SK-N-SH (cell line): Measurements from ENCODE around the gene SNIP1. TPM values are rescaled to one million over a fixed set of nuclear protein-coding genes. Genes with fewer than 3 reads are reported as not detected.
"Not testable (repeated sequence)": the region's sequence is repeated elsewhere in the genome, so short reads cannot be mapped to it uniquely, and the experiment has no call there.

ENCODE experiments used
- CTCF ChIA-PET: fragments of 300-600, 350-600 bp; formaldehyde crosslinking; extraction: SDS; loops from one replicate; lab custom pipeline; 2021; lab: Yijun Ruan, JAX
- POLR2A ChIA-PET: fragments of 350-600 bp; sonication (Branson Sonifier 250); formaldehyde crosslinking; extraction: SDS; loops from one replicate; lab custom pipeline; 2020; ENCODE audit warnings: antibody characterized with exemption, inconsistent platforms; lab: Yijun Ruan, JAX
- DNase-seq: peaks from one replicate; pipeline ENCODE4 v3.0.0; 2012
- H2AFZ ChIP-seq: fragments of 200-600 bp; sonication (generic); 2 replicates; pipeline ENCODE4 v1.8.1; 2016; ENCODE audit warnings: antibody characterized with exemption, mild to moderate bottlenecking, low read depth
- H3F3A ChIP-seq: fragments of 200-600 bp; sonication (generic); replicated peaks from 2 replicates; pipeline ENCODE3; 2016; ENCODE audit warnings: antibody characterized with exemption, mild to moderate bottlenecking; ENCODE audit not compliant: insufficient read depth
- H3K27ac ChIP-seq, 2 experiments: fragments of 200-500 bp in 1 of 2; fragments of 200-600 bp in 1 of 2; sonication (Bioruptor generic) in 1 of 2; sonication (generic), shearing (Covaris generic) in 1 of 2; 2 replicates each; pipeline versions ENCODE4 v1.5.1 to v1.6.1; 2014 to 2016; ENCODE audit warnings: low read depth in 2 of 2, inconsistent platforms in 1 of 2, low read length in 1 of 2, mild to moderate bottlenecking in 1 of 2, mixed read lengths in 1 of 2
- H3K27me3 ChIP-seq: fragments of 200-600 bp; sonication (generic), shearing (Covaris generic); 2 replicates; pipeline ENCODE4 v1.6.1; 2016; ENCODE audit warnings: mixed run types; ENCODE audit not compliant: insufficient read depth
- H3K36me3 ChIP-seq, 2 experiments: fragments of 200-500 bp in 1 of 2; fragments of 200-600 bp in 1 of 2; sonication (Bioruptor generic) in 1 of 2; sonication (generic) in 1 of 2; replicated peaks in 1 of 2; 2 replicates each; pipeline versions ENCODE3 to v1.5.1; 2014 to 2016; ENCODE audit warnings: low read length in 1 of 2, mild to moderate bottlenecking in 1 of 2; ENCODE audit not compliant: insufficient read depth in 2 of 2, control insufficient read depth in 1 of 2
- H3K4me1 ChIP-seq, 2 experiments: fragments of 200-500 bp in 1 of 2; fragments of 200-600 bp in 1 of 2; sonication (Bioruptor generic) in 1 of 2; sonication (generic), shearing (Covaris generic) in 1 of 2; 2 replicates each; pipeline versions ENCODE4 v1.5.1 to v1.6.1; 2014 to 2016; ENCODE audit warnings: low read depth in 1 of 2, low read length in 1 of 2, mixed run types in 1 of 2; ENCODE audit not compliant: insufficient read depth in 2 of 2, control insufficient read depth in 1 of 2
- H3K4me2 ChIP-seq: fragments of 200-600 bp; sonication (generic), shearing (Covaris generic); 2 replicates; pipeline ENCODE4 v1.6.1; 2017; ENCODE audit warnings: mixed run types
- H3K4me3 ChIP-seq, 2 experiments: fragments of 200-500 bp in 1 of 2; fragments of 200-600 bp in 1 of 2; sonication (Bioruptor generic) in 1 of 2; sonication (generic), shearing (Covaris generic) in 1 of 2; 2 replicates each; pipeline versions ENCODE4 v1.5.1 to v1.8.1; 2014 to 2016; ENCODE audit warnings: low read depth in 2 of 2, inconsistent platforms in 1 of 2, low read length in 1 of 2, mild to moderate bottlenecking in 1 of 2, mixed read lengths in 1 of 2, moderate library complexity in 1 of 2
- H3K79me2 ChIP-seq: fragments of 200-600 bp; sonication (generic); 2 replicates; pipeline ENCODE4 v1.8.1; 2017; ENCODE audit warnings: mild to moderate bottlenecking; ENCODE audit not compliant: insufficient read depth
- H3K9ac ChIP-seq: fragments of 200-600 bp; sonication (generic); 2 replicates; pipeline ENCODE4 v1.6.1; 2017; ENCODE audit warnings: mixed run types
- H3K9me2 ChIP-seq: fragments of 200-600 bp; sonication (generic); 2 replicates; pipeline ENCODE4 v1.6.1; 2017; ENCODE audit warnings: mixed run types
- H3K9me3 ChIP-seq: fragments of 200-600 bp; sonication (generic); 2 replicates; pipeline ENCODE4 v1.6.1; 2017; ENCODE audit warnings: mixed run types, mild to moderate bottlenecking, moderate library complexity
- H4K20me1 ChIP-seq: fragments of 200-600 bp; sonication (generic); 2 replicates; pipeline ENCODE4 v1.6.1; 2017; ENCODE audit warnings: mild to moderate bottlenecking, mixed run types; ENCODE audit not compliant: insufficient read depth
- EZH2phosphoT487 ChIP-seq: fragments of 200-600 bp; sonication (generic); IDR thresholded peaks from 2 replicates; pipeline ENCODE4 v1.6.1; 2017; ENCODE audit warnings: low read depth, mixed run types, mild to moderate bottlenecking, antibody characterized with exemption, moderate library complexity, borderline replicate concordance
- FOXJ3 ChIP-seq: sonication (generic); formaldehyde crosslinking; IDR thresholded peaks from 2 replicates; pipeline ENCODE4 v1.5.1; 2020; ENCODE audit warnings: mild to moderate bottlenecking, missing genetic modification reagents
- FOXM1 ChIP-seq: IDR thresholded peaks from 2 replicates; pipeline ENCODE4 v1.4.0; 2012; ENCODE audit warnings: low read depth, mild to moderate bottlenecking
- GATA2 ChIP-seq: sonication (generic); formaldehyde crosslinking; IDR thresholded peaks from 2 replicates; pipeline ENCODE4 v1.5.0; 2020; ENCODE audit warnings: mild to moderate bottlenecking, missing genetic modification reagents
- JUND ChIP-seq: IDR thresholded peaks from 2 replicates; pipeline ENCODE4 v1.4.0; 2012
- MXI1 ChIP-seq: IDR thresholded peaks from 2 replicates; pipeline ENCODE4 v1.6.1; 2012; ENCODE audit warnings: mild to moderate bottlenecking, low read depth, low read length, improper control_type of control experiment
- RCOR1 ChIP-seq: fragments of 150-350 bp; IDR thresholded peaks from 2 replicates; pipeline ENCODE4 v1.6.1; 2017; ENCODE audit warnings: antibody characterized with exemption, low read length
- REST ChIP-seq: IDR thresholded peaks from 2 replicates; pipeline ENCODE4 v1.6.1; 2012; ENCODE audit warnings: mild to moderate bottlenecking, low read depth, low read length, moderate library complexity
- SIN3A ChIP-seq: IDR thresholded peaks from 2 replicates; pipeline ENCODE4 v1.6.1; 2012; ENCODE audit warnings: low read depth, mild to moderate bottlenecking, low read length, moderate library complexity, borderline replicate concordance
- TAF1 ChIP-seq: IDR thresholded peaks from 2 replicates; pipeline ENCODE4 v1.6.1; 2012; ENCODE audit warnings: low read depth, mild to moderate bottlenecking, low read length, moderate library complexity, borderline replicate concordance
- TEAD4 ChIP-seq: IDR thresholded peaks from 2 replicates; pipeline ENCODE4 v1.4.0; 2012; ENCODE audit warnings: mild to moderate bottlenecking, borderline replicate concordance; ENCODE audit not compliant: insufficient read depth
- WGBS: methylation state at CpG from one replicate; pipeline ENCODE4 v1.1.6; 2017; ENCODE audit warnings: low lambda C conversion rate; 5-methylcytosine and 5-hydroxymethylcytosine counted together
- polyA plus RNA-seq, 3 experiments: library from polyadenylated mRNA; depleted of rRNA; stranded (reverse); fragments of >200 nt; gene quantifications; 2 replicates each; pipeline ENCODE4 v1.2.3, GENCODE V29; 2012
- TF ChIP-seq, protein P1 (sequence below): fragments of 150-350 bp; IDR thresholded peaks from 2 replicates; pipeline ENCODE4 v1.6.1; 2016; ENCODE audit warnings: mild to moderate bottlenecking, low read depth, low read length

SNIP1 gene
- polyA plus RNA-seq, 1 of the 3 experiments (the other 2 are of a cell fraction) = 10.2 TPM

DNA sequence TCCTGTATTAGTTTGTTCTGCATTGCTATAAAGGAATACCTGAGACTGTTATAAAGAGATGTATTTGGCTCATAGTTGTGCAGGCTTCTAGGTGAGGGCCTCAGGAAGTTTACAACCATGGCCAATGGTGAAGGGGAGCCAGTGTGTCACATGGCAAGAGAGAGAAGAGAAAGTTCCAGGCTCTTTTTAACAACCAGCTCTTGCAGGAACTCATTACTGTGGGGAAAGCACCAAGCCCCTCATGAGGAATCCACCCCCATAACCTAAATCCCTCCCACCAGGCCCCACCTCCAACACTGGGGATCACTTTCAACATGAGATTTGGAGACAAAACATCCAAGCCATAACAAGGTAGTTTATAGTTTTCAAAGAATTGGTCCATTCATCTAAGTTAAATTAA lies 34.5 kb downstream of the SNIP1 start:
- no peaks in the 10 kb centered on the region for H3K9me2 ChIP-seq
- H3K36me3 ChIP-seq = no peaks in the 10 kb centered on the region
- H3K9me3 ChIP-seq = no peaks in the 10 kb centered on the region
- DNase-seq = no peak
- no peaks in the 10 kb centered on the region for H3K79me2 ChIP-seq
- H3K27ac ChIP-seq = no peak overlapping the region
- TF ChIP-seq FOXM1 (no peak), GATA2 (CRISPR knock-in tag) (no peak), TAF1 (no peak), SIN3A (no peak), JUND (no peak), TEAD4 (no peak), REST (no peak), MXI1 (no peak), FOXJ3 (CRISPR knock-in tag) (no peak), RCOR1 (no peak), EZH2phosphoT487 (no peak)
- TF ChIP-seq, protein P1, sequence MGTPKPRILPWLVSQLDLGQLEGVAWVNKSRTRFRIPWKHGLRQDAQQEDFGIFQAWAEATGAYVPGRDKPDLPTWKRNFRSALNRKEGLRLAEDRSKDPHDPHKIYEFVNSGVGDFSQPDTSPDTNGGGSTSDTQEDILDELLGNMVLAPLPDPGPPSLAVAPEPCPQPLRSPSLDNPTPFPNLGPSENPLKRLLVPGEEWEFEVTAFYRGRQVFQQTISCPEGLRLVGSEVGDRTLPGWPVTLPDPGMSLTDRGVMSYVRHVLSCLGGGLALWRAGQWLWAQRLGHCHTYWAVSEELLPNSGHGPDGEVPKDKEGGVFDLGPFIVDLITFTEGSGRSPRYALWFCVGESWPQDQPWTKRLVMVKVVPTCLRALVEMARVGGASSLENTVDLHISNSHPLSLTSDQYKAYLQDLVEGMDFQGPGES = no peak
- H3K4me3 ChIP-seq = no peak overlapping the region
- peaks cover 0 to 8% of the 10 kb centered on the region in 2 experiments; a peak in 1 of 4 replicates for H3K4me1 ChIP-seq
- no peaks in the 10 kb centered on the region for H4K20me1 ChIP-seq
- ChIA-PET CTCF (no interaction called here), POLR2A (no interaction called here)
- H3F3A ChIP-seq = no peaks in the 10 kb centered on the region
- no peaks in the 10 kb centered on the region for H3K27me3 ChIP-seq
- H3K9ac ChIP-seq = no peak overlapping the region
- no peak overlapping the region for H3K4me2 ChIP-seq
- H2AFZ ChIP-seq = no peak overlapping the region

- H3K27me3 ChIP-seq, H3K4me3 ChIP-seq, CTCF ChIA-PET, H3K9me3 ChIP-seq, H3K4me1 ChIP-seq, H3K79me2 ChIP-seq, POLR2A ChIA-PET, H3K27ac ChIP-seq, H4K20me1 ChIP-seq, H3F3A ChIP-seq, H3K36me3 ChIP-seq, H3K9me2 ChIP-seq, H3K4me2 ChIP-seq, H3K9ac ChIP-seq, H2AFZ ChIP-seq, DNase-seq: not testable (repeated sequence)
- 92% methylated on average over 15 of the region's 15 CpGs for WGBS
Observed at GRCh38 chr1:37518929-37519328, 35.2 kb downstream of the SNIP1 start.

DNA sequence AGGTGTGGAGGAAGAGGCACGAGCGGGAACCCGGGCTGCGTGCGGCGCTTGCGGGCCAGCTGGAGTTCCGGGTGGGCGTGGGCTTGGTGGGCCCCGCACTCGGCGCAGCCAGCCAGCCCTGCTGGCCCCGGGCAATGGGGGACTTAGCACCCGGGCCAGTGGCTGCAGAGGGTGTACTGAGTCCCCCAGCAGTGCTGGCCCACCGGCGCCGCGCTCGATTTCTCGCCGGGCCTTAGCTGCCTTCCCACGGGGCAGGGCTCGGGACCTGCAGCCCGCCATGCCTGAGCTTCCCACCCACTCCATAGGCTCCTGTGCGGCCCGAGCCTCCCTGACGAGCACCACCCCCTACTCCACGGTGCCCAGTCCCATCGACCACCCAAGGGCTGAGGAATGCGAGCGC lies 35.9 kb downstream of the SNIP1 start:
- peaks cover 13% of the 10 kb centered on the region for H3K79me2 ChIP-seq
- H3K27me3 ChIP-seq, DNase-seq, H3K9me2 ChIP-seq, H3K9ac ChIP-seq, H3F3A ChIP-seq, POLR2A ChIA-PET, CTCF ChIA-PET, H3K36me3 ChIP-seq, H3K9me3 ChIP-seq, H3K4me2 ChIP-seq, H2AFZ ChIP-seq, H4K20me1 ChIP-seq, H3K27ac ChIP-seq, H3K4me3 ChIP-seq: not testable (repeated sequence)
- WGBS = 100% methylated on average over 6 of the region's 31 CpGs
- peaks cover 0 to 14% of the 10 kb centered on the region in 2 experiments; a peak in 1 of 4 replicates for H3K4me1 ChIP-seq
